Endodermal cell (in vitro differentiated cells): ENCODE results near the gene TTLL12. TPM values are rescaled to one million over a fixed set of nuclear protein-coding genes. Genes with fewer than 3 reads are reported as not detected.

ENCODE experiments used
- DNase-seq: peaks from one replicate; pipeline ENCODE4 v3.0.0-alpha.2; 2017
- H3K27ac ChIP-seq: 2 replicates; pipeline ENCODE4 v1.5.1; 2013; ENCODE audit warnings: mild to moderate bottlenecking, low read depth, low read length, moderate library complexity
- H3K27me3 ChIP-seq: 2 replicates; pipeline ENCODE4 v1.6.1; 2013; ENCODE audit warnings: mild to moderate bottlenecking, low read length, moderate library complexity; ENCODE audit not compliant: insufficient read depth, control insufficient read depth, poor library complexity, severe bottlenecking
- H3K36me3 ChIP-seq: 2 replicates; pipeline ENCODE4 v1.7.0; 2013; ENCODE audit warnings: mild to moderate bottlenecking, low read length, moderate library complexity; ENCODE audit not compliant: control insufficient read depth, insufficient read depth
- H3K4me1 ChIP-seq: one replicate; pipeline ENCODE4 v1.7.0; 2013; ENCODE audit warnings: low read length; ENCODE audit not compliant: control insufficient read depth, insufficient read depth
- H3K4me3 ChIP-seq: 2 replicates; pipeline ENCODE4 v1.5.1; 2013; ENCODE audit warnings: mild to moderate bottlenecking, low read length, moderate library complexity
- H3K9ac ChIP-seq: 2 replicates; pipeline ENCODE4 v1.6.1; 2013; ENCODE audit warnings: mild to moderate bottlenecking, low read length, moderate library complexity; ENCODE audit not compliant: poor library complexity, severe bottlenecking; ENCODE audit errors: extremely low read depth
- H3K9me3 ChIP-seq: 2 replicates; pipeline ENCODE4 v1.6.1; 2013; ENCODE audit warnings: mild to moderate bottlenecking, low read length, moderate library complexity; ENCODE audit not compliant: control insufficient read depth
- H3K27ac Mint-ChIP-seq: 2 replicates; pipeline ENCODE4 v1.8.0; 2020; ENCODE audit warnings: mixed read lengths
- H3K27me3 Mint-ChIP-seq: 2 replicates; pipeline ENCODE4 v1.8.0; 2021; ENCODE audit warnings: mild to moderate bottlenecking, mixed read lengths; ENCODE audit not compliant: insufficient read depth
- H3K36me3 Mint-ChIP-seq: 2 replicates; pipeline ENCODE4 v1.8.0; 2020; ENCODE audit warnings: low read depth, mixed read lengths
- H3K4me1 Mint-ChIP-seq: 2 replicates; pipeline ENCODE4 v1.8.0; 2020; ENCODE audit warnings: mixed read lengths
- H3K4me3 Mint-ChIP-seq: 2 replicates; pipeline ENCODE4 v1.8.0; 2020; ENCODE audit warnings: mild to moderate bottlenecking, moderate library complexity, mixed read lengths
- H3K9me3 Mint-ChIP-seq: 2 replicates; pipeline ENCODE4 v1.8.0; 2020; ENCODE audit warnings: mild to moderate bottlenecking, mixed read lengths
- CTCF ChIP-seq: fragments of 200-600 bp; sonication (generic); conservative IDR thresholded peaks from 2 replicates; pipeline ENCODE4 v1.5.0; 2021; ENCODE audit warnings: antibody characterized with exemption, mild to moderate bottlenecking
- WGBS, 2 experiments: methylation state at CpG; one replicate each; pipeline versions ENCODE4 v1.1.5 to v1.1.7; 2013; ENCODE audit warnings: missing lambda C conversion rate in 2 of 2, mixed read lengths in 1 of 2; ENCODE audit not compliant: insufficient coverage in 1 of 2, insufficient read length in 1 of 2; 5-methylcytosine and 5-hydroxymethylcytosine counted together
- total RNA-seq, 2 donors: library from RNA; stranded (reverse); fragmentation: NEBNext Ultra II Directional in 1 of 2; extraction: Animal tissue kit (Norgen Biotek cat#: 25700) in 1 of 2; gene quantifications; 2 replicates in 1 of 2; 3 replicates in 1 of 2; pipeline ENCODE4 v1.2.1, GENCODE V29; 2021

The TTLL12 gene
- total RNA-seq, 2 donors from 2014 or later, result 49.8 to 71.0 TPM

- DNase-seq, result no peak
- Mint-ChIP-seq H3K4me1 (peaks cover 2% of the 10 kb centered on the region), H3K36me3 (no peaks in the 10 kb centered on the region), H3K27me3 (peaks cover 5% of the 10 kb centered on the region), H3K27ac (no peak overlapping the region), H3K9me3 (no peaks in the 10 kb centered on the region), H3K4me3 (no peak overlapping the region)
- TF ChIP-seq CTCF, result no peak
- Histone ChIP-seq H3K27ac (no peak overlapping the region), H3K36me3 (no peaks in the 10 kb centered on the region), H3K27me3 (no peaks in the 10 kb centered on the region), H3K9me3 (no peaks in the 10 kb centered on the region), H3K4me3 (no peak overlapping the region), H3K9ac (no peak overlapping the region), H3K4me1 (no peaks in the 10 kb centered on the region)
- WGBS, 2 experiments, result 93 to 98% methylated on average over 5 to 11 of the region's 11 CpGs
Observed at GRCh38 chr22:43199541-43199940, 12.6 kb upstream of the TTLL12 start.

- no peak for DNase-seq
- peaks cover 5% of the 10 kb centered on the region for H3K27me3 Mint-ChIP-seq
- H3K4me1 ChIP-seq, result no peaks in the 10 kb centered on the region
- no peak overlapping the region for H3K4me3 ChIP-seq
- H3K27ac ChIP-seq, result no peak overlapping the region
- H3K36me3 ChIP-seq, result no peaks in the 10 kb centered on the region
- no peaks in the 10 kb centered on the region for H3K27me3 ChIP-seq
- H3K4me1 Mint-ChIP-seq, result peaks cover 2% of the 10 kb centered on the region
- WGBS, 2 experiments, result 92 to 98% methylated on average over 8 to 9 of the region's 9 CpGs
- H3K36me3 Mint-ChIP-seq, result no peaks in the 10 kb centered on the region
- H3K27ac Mint-ChIP-seq, result no peak overlapping the region
- no peak for TF ChIP-seq CTCF
- no peak overlapping the region for H3K9ac ChIP-seq
- H3K9me3 ChIP-seq, result no peaks in the 10 kb centered on the region
- H3K4me3 Mint-ChIP-seq, result no peak overlapping the region
- H3K9me3 Mint-ChIP-seq, result no peaks in the 10 kb centered on the region
Observed at GRCh38 chr22:43198936-43199335, 12.0 kb upstream of the TTLL12 start.

- no peak overlapping the region for H3K9ac ChIP-seq
- Mint-ChIP-seq H3K4me3 (no peak overlapping the region), H3K9me3 (no peaks in the 10 kb centered on the region), H3K27ac (no peak overlapping the region), H3K4me1 (peaks cover 2% of the 10 kb centered on the region), H3K36me3 (no peaks in the 10 kb centered on the region), H3K27me3 (peaks cover 5% of the 10 kb centered on the region)
- no peaks in the 10 kb centered on the region for H3K4me1 ChIP-seq
- WGBS, 2 experiments, result 93% methylated on average over 5 of the region's 5 CpGs; no CpG with 5 or more reads in 1 of the 2 experiments
- no peak overlapping the region for H3K4me3 ChIP-seq
- no peaks in the 10 kb centered on the region for H3K36me3 ChIP-seq
- no peaks in the 10 kb centered on the region for H3K27me3 ChIP-seq
- DNase-seq, result no peak
- TF ChIP-seq CTCF, result no peak
- H3K9me3 ChIP-seq, result no peaks in the 10 kb centered on the region
- H3K27ac ChIP-seq, result no peak overlapping the region
Observed at GRCh38 chr22:43198126-43198525, 11.2 kb upstream of the TTLL12 start.
